Osteocyte (in vitro differentiated cells): ENCODE measurements around the gene NFIC. TPM values are rescaled to one million over a fixed set of nuclear protein-coding genes. Genes with fewer than 3 reads are reported as not detected.

Source experiments
- DNase-seq: peaks from one replicate; pipeline ENCODE4 v3.0.0; 2021; ENCODE audit warnings: mixed read lengths; ENCODE audit not compliant: unreplicated experiment; ENCODE audit errors: extremely low spot score
- H3K27ac Mint-ChIP-seq: one replicate; pipeline ENCODE4 v1.8.0; 2021; ENCODE audit warnings: mild to moderate bottlenecking, mixed read lengths; ENCODE audit not compliant: unreplicated experiment
- H3K27me3 Mint-ChIP-seq: one replicate; pipeline ENCODE4 v1.8.0; 2021; ENCODE audit warnings: mixed read lengths; ENCODE audit not compliant: unreplicated experiment
- H3K36me3 Mint-ChIP-seq: one replicate; pipeline ENCODE4 v1.8.0; 2021; ENCODE audit warnings: mixed read lengths; ENCODE audit not compliant: unreplicated experiment
- H3K4me1 Mint-ChIP-seq: one replicate; pipeline ENCODE4 v1.8.0; 2021; ENCODE audit warnings: mixed read lengths; ENCODE audit not compliant: unreplicated experiment
- H3K4me3 Mint-ChIP-seq: one replicate; pipeline ENCODE4 v1.8.0; 2021; ENCODE audit warnings: mild to moderate bottlenecking, moderate library complexity, mixed read lengths; ENCODE audit not compliant: unreplicated experiment
- H3K9me3 Mint-ChIP-seq: one replicate; pipeline ENCODE4 v1.8.0; 2021; ENCODE audit warnings: mixed read lengths; ENCODE audit not compliant: unreplicated experiment
- CTCF ChIP-seq: fragments of 200-600 bp; sonication (generic); IDR thresholded peaks from 2 replicates; pipeline ENCODE4 v1.5.0; 2021; ENCODE audit warnings: antibody characterized with exemption, mild to moderate bottlenecking, moderate library complexity
- total RNA-seq: library from RNA; stranded (reverse); gene quantifications from 2 replicates; pipeline ENCODE4 v1.2.1, GENCODE V29; 2021

Gene NFIC
- total RNA-seq, 1 donor from 2014 or later: 63.8 TPM

- no peaks in the 10 kb centered on the region for H3K9me3 Mint-ChIP-seq
- peak overlapping the region; percentile 79 for H3K4me3 Mint-ChIP-seq
- peak overlapping the region; percentile 47 for H3K27ac Mint-ChIP-seq
- DNase-seq: peak; percentile 83
- no peak for TF ChIP-seq CTCF
- no peaks in the 10 kb centered on the region for H3K27me3 Mint-ChIP-seq
- H3K36me3 Mint-ChIP-seq: no peaks in the 10 kb centered on the region
- peaks cover 17% of the 10 kb centered on the region for H3K4me1 Mint-ChIP-seq
These were observed 7.7 kb upstream of the NFIC start for GRCh38 chr19:3358689-3359014.

- H3K27ac Mint-ChIP-seq: peak overlapping the region; percentile 47
- H3K9me3 Mint-ChIP-seq: no peaks in the 10 kb centered on the region
- TF ChIP-seq CTCF: no peak
- no peaks in the 10 kb centered on the region for H3K36me3 Mint-ChIP-seq
- H3K4me3 Mint-ChIP-seq: peak overlapping the region; percentile 79
- peak; percentile 83 for DNase-seq
- peaks cover 20% of the 10 kb centered on the region for H3K4me1 Mint-ChIP-seq
- no peaks in the 10 kb centered on the region for H3K27me3 Mint-ChIP-seq
These were observed 7.1 kb upstream of the NFIC start for GRCh38 chr19:3359015-3359918.

- TF ChIP-seq CTCF: no peak
- no peaks in the 10 kb centered on the region for H3K27me3 Mint-ChIP-seq
- peaks cover 21% of the 10 kb centered on the region for H3K4me1 Mint-ChIP-seq
- H3K9me3 Mint-ChIP-seq: no peaks in the 10 kb centered on the region
- H3K27ac Mint-ChIP-seq: no peak overlapping the region
- no peaks in the 10 kb centered on the region for H3K36me3 Mint-ChIP-seq
- H3K4me3 Mint-ChIP-seq: no peak overlapping the region
- DNase-seq: no peak
These were observed 6.4 kb upstream of the NFIC start for GRCh38 chr19:3359919-3360420.

GRCh38 chr19:3360421-3361383 is 5.7 kb upstream of the NFIC start:
- TF ChIP-seq CTCF: peak; percentile 8
- Mint-ChIP-seq H3K4me3 (peak overlapping the region; percentile 84), H3K9me3 (no peaks in the 10 kb centered on the region), H3K27ac (no peak overlapping the region), H3K27me3 (no peaks in the 10 kb centered on the region), H3K36me3 (no peaks in the 10 kb centered on the region), H3K4me1 (peaks cover 28% of the 10 kb centered on the region)
- no peak for DNase-seq
